GM12874 (cell line): Measurements from ENCODE around the gene MRPL40.

Source experiments
- TF ChIP-seq, protein P1 (sequence below): IDR thresholded peaks from 2 replicates; pipeline ENCODE4 v1.5.1; 2011; ENCODE audit warnings: low read depth, mild to moderate bottlenecking, control low read depth, low read length, moderate library complexity; ENCODE audit not compliant: insufficient read depth

Gene MRPL40

DNA sequence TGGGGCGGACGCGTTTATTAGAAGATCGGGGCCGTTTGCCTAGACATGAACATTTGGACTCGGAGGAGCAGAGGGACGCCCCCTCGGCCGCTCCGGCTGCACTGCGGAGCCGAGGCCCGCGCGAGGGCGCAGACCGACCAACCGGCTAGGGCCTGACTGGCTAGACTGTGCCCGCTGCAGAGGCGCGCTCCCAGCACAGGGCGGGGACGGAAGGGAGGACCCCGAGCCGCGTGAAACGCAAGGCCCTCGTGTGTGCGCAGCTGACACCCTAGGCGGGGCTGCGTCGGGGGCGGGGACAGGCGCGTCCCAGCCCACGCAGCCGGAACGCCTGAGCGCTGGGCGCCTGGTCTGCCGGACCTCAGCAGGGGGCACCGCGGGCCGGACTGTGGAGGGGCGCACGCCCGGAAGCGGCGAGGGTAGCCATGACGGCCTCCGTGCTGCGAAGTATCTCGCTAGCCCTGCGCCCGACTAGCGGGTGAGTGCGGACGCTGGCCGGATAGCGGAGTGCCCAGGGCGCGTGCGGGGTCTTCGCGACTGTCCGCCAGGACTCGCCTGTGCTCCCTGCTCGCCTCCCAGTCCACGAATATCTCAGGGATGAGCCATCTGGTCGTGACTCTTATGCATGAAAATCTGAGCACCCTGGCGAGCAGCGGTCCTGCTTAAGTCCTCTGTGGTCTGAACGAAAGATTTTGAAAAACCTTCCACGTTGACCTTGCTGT, at the start of gene MRPL40:
TSS of gene MRPL40 (plus strand) at position 413 of the 719 bp plus-strand sequence. CDS start at position 423, 10 bp downstream.
- TF ChIP-seq, protein P1, sequence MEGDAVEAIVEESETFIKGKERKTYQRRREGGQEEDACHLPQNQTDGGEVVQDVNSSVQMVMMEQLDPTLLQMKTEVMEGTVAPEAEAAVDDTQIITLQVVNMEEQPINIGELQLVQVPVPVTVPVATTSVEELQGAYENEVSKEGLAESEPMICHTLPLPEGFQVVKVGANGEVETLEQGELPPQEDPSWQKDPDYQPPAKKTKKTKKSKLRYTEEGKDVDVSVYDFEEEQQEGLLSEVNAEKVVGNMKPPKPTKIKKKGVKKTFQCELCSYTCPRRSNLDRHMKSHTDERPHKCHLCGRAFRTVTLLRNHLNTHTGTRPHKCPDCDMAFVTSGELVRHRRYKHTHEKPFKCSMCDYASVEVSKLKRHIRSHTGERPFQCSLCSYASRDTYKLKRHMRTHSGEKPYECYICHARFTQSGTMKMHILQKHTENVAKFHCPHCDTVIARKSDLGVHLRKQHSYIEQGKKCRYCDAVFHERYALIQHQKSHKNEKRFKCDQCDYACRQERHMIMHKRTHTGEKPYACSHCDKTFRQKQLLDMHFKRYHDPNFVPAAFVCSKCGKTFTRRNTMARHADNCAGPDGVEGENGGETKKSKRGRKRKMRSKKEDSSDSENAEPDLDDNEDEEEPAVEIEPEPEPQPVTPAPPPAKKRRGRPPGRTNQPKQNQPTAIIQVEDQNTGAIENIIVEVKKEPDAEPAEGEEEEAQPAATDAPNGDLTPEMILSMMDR = no peak

DNA sequence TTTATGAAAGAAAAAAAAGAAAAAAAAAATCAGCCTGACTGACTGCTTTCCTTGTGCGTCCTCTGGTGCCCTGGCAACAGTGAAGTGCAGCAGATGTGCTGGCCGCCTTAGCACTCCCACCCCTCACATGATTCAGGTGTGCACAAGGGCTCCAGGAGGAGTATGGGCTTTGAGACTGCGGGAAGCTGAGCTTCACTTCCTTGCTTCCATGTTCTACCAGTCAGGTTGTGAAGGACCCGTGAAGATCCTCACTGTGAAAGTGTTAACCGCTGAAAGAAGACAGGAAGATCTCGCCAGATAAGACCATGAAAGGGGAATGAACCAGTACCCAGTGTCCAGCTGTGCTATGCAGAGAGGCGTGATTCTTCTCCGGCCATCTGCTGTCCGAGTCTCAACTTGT, 49.1 kb upstream of the MRPL40 start:
- TF ChIP-seq, protein P1 = no peak

DNA sequence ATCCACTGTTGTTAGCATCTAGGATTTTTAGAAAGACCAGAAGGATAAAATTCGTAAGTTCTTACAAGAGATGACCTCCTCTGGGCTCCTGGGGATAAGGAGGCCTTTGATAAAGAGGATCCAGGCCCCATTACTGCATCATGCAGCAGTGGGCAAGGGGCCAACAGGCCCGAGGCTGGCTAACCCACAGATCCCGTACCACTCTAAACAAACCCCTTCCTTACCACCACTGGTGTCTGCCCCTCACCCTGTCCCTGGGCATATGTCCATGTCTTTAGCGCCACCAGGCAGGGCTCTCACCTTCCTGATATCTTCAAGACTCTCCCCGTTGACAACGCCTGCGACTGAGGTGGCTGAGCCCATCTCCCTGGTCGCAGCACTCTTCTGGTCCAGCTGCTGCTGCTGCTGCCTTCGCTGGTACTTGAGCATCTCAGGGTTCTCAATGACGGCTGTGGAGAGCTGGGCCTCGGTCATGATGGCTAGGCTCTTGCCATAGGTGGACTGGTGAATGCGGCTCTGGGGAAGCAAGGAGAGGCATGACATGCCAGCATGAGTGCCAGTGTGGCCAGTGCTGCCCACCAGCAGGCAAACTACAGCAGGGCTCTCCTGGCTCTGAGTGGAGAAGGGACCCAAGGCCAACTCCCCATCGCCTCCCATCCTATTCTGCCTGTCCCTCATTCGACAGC, 47.0 kb upstream of the MRPL40 start:
- TF ChIP-seq, protein P1 = no peak

DNA sequence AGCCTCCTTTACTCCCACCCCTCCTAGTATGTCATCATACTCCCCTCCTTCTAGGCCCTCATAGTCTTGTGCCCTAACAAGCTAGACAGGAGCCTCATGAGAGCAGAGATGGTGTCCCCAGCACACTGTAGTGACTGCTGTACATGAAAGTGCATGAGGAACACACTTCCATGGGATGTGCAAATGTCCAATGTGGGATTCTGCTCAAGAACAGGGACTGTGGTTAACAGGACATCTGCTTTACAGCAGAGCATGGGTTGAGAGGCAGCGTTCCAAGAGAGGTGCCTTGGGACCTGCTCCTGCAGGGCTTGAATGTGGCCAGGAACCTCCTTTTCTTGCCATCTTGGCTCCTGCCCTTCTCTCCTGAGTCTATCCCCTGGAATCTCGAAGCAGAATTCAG, 46.1 kb upstream of the MRPL40 start:
- TF ChIP-seq, protein P1 = no peak

DNA sequence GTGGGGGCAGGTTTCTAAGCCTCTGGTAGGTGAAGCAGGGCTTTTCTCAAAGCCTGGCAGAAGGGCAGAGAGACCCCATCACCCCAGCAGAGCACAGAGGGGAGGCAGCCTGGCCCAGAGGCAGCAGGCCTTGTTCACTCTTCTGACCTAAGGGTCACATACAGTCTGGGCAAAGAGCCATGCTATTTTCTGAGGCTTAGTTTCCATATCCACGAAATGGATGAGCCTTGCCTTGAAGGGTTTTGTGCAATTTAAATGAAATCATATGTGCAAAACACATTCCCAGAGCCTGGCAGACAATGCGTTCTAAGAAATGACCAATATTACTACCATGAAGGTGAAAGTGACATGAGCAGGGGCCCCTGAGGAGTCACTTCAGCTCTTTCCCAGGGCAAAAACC, 45.3 kb upstream of the MRPL40 start:
- TF ChIP-seq, protein P1 = no peak

DNA sequence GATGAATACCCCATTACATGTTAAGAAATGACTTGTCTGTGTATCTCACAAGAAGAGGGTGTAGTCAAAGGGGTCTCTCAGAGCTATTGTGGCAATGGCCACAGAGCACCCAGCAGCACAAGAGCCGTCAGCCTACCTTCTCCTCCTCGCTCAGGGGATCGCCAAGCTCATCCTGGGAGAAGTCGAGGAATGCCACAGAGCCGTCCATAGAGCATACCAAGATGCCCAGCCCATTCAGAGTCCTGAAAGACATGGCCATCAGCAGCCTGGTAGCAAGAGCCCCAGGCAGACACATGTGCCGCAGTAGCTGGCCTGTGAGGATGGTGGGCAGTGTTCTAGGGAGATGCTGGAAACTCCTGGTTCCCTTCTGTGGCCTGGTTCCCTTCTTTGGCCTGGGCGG, 44.8 kb upstream of the MRPL40 start:
- TF ChIP-seq, protein P1 = no peak

DNA sequence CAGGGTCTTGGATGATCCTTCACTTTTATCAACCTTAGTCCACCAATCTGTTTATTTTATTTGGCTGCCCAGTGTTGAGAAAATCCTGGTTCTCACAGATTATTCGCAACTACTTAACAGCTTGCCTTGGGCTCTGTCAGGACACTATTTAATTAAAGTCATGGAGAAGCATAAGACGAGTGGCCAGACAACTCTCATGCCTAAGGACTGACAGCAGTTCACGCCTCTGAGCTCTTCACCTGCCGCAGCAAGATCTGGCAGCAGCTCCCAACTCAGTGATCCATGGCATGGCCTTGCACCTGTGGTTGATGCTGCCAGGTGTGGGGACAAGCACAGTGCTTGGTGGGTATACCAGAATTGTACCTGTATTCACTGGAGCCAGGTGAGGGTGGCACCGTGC, 38.6 kb upstream of the MRPL40 start:
- TF ChIP-seq, protein P1 = no peak
